IPS-18c (cell line): ENCODE measurements around the gene DGKK.
A peak's percentile ranks its signal among the peaks of the same experiment; 100 is the strongest.

Source experiments
- H3K4me3 ChIP-seq: 2 replicates; pipeline ENCODE4 v1.7.0; 2013; ENCODE audit warnings: low read depth, mild to moderate bottlenecking, low read length, moderate library complexity; ENCODE audit not compliant: insufficient read depth
- H3K9me3 ChIP-seq: one replicate; pipeline ENCODE4 v1.6.1; 2013; ENCODE audit warnings: mild to moderate bottlenecking, low read length, moderate library complexity; ENCODE audit not compliant: control insufficient read depth, insufficient read depth

The DGKK gene, protein sequence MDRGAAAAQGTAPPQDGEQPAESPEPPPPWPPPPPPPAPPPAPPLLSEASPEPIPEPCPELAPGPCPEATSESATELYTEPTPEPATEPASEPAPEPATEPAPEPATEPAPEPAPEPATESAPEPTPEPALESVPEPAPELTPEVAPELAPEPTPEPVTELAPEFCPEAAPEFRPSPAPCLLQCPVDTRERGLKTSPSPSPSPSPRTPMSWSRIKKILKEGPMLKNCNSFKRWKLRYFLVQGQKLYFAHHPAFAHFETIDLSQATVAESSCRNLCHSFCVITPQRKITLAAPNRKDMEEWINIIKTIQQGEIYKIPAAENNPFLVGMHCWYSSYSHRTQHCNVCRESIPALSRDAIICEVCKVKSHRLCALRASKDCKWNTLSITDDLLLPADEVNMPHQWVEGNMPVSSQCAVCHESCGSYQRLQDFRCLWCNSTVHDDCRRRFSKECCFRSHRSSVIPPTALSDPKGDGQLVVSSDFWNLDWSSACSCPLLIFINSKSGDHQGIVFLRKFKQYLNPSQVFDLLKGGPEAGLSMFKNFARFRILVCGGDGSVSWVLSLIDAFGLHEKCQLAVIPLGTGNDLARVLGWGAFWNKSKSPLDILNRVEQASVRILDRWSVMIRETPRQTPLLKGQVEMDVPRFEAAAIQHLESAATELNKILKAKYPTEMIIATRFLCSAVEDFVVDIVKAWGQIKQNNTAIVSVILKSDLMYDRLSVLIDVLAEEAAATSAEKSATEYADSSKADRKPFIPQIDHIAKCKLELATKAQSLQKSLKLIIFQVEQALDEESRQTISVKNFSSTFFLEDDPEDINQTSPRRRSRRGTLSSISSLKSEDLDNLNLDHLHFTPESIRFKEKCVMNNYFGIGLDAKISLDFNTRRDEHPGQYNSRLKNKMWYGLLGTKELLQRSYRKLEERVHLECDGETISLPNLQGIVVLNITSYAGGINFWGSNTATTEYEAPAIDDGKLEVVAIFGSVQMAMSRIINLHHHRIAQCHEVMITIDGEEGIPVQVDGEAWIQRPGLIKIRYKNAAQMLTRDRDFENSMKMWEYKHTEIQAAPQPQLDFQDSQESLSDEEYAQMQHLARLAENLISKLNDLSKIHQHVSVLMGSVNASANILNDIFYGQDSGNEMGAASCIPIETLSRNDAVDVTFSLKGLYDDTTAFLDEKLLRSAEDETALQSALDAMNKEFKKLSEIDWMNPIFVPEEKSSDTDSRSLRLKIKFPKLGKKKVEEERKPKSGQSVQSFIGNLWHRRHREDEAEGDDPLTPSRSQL

GRCh38 chrX:50470103-50471031 is at the start of gene DGKK:
DGKK (minus strand) TSS chrX:50470825; CDS start chrX:50470678, 147 bp downstream.
- H3K9me3 ChIP-seq, result peaks cover 5% of the 10 kb centered on the region
- H3K4me3 ChIP-seq, result peak within 1 kb of the TSS; percentile 41

GRCh38 chrX:50514811-50515210 is 44.2 kb upstream of the DGKK start:
- peaks cover 5% of the 10 kb centered on the region for H3K9me3 ChIP-seq
- H3K4me3 ChIP-seq, result no peak overlapping the region

DNA sequence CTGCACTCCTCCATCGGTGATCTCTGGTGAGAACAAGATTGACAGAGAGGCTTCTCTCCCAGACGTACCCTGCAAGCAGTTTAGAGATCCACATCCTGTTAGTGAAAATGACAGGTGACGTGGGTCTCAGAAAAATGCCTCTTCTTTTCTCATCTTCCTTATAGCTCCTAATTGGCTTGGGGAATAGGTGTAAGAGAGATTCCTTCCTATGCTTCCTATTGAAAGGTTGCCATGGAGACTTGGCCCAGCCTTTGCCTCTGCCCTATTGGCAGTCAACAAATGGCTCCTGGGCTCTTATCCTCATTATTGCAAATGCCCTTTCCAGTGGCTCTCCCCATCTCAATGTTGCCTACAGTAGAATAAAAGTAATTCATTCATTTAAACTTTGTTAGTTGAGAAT is 26.5 kb upstream of the DGKK start:
- H3K9me3 ChIP-seq, result peaks cover 2% of the 10 kb centered on the region

GRCh38 chrX:50495616-50496015 is 25.0 kb upstream of the DGKK start:
- Histone ChIP-seq H3K4me3 (no peak overlapping the region), H3K9me3 (peaks cover 2% of the 10 kb centered on the region)

More for the DNA sequence above, 26.5 kb upstream of the DGKK start:
- no peak overlapping the region for H3K4me3 ChIP-seq

- H3K9me3 ChIP-seq, result peaks cover 4% of the 10 kb centered on the region
- H3K4me3 ChIP-seq, result no peak overlapping the region
These were observed 22.1 kb upstream of the DGKK start for GRCh38 chrX:50492720-50493119.

- peaks cover 2% of the 10 kb centered on the region for H3K9me3 ChIP-seq
- no peak overlapping the region for H3K4me3 ChIP-seq
These were observed 14.0 kb upstream of the DGKK start for GRCh38 chrX:50484662-50485061.

DNA sequence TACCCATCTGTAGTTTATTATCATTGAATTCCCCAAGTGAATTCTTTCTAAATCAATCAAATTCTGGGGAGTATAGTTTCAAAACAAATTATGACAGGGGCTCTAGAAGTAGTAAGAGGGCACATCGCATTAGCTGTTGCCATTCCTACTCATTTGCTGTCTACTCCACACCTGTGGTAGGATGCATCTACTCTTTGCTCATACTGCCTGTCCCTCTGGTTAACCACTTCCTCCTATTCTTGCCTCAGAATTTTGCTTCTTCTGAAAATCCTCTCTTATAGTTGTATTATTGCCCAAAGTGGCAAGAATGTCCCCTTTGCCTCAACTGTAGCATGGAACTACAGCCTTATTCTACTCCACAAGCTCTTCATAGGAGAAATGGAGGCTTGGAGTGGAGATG is 12.7 kb upstream of the DGKK start:
- H3K4me3 ChIP-seq, result no peak overlapping the region
- peaks cover 2% of the 10 kb centered on the region for H3K9me3 ChIP-seq

DNA sequence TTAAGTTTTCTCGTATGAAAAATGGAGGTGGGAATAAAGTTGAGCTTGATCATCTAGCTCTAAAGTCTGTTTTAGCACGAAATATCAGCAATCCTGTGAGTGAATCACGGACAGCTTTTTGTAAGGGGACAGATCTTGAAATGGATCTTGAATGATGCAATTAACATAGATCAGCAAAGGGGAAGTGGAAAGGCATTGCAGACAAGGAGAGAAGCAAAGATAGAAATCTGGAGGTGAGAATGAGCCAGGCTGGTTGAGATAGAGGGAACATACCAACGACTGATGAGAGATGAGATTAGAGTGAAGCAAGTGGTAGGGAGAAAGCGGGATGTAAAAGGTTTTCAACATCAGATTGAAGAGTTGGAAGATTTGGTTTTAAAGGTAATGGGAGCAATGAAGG is 4.6 kb upstream of the DGKK start:
- no peaks in the 10 kb centered on the region for H3K9me3 ChIP-seq
- no peak overlapping the region for H3K4me3 ChIP-seq

- Histone ChIP-seq H3K9me3 (peaks cover 5% of the 10 kb centered on the region), H3K4me3 (peak overlapping the region; percentile 41)
These were observed 765 bp upstream of the DGKK start for GRCh38 chrX:50471390-50471789.

DNA sequence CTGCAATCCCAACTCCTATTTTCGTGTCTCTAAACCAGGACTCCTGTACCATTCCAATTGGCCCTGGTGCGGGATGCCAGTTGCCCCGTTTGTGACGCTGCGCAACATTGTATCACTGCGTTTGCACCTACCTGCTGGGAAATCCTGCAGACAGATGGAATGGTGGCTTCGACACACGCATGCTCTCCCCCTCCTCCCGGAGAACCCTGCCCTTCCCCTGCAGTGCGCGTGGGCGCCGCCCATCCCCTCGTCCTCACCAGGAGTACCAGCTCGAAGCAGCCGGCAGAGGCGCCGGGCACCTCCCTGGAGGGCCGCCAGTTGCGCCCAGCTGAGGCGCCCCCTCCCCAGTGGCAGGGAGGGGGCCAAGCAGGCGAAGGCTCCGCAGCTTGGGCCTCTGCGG is 1.4 kb downstream of the DGKK start:
- Histone ChIP-seq H3K4me3 (peak overlapping the region; percentile 38), H3K9me3 (peaks cover 5% of the 10 kb centered on the region)

- H3K4me3 ChIP-seq, result no peak overlapping the region
These were observed 11.0 kb downstream of the DGKK start for GRCh38 chrX:50459615-50460014.

GRCh38 chrX:50458483-50458882 is 12.1 kb downstream of the DGKK start:
- H3K9me3 ChIP-seq, result peaks cover 2% of the 10 kb centered on the region
- H3K4me3 ChIP-seq, result no peak overlapping the region

More at GRCh38 chrX:50459615-50460014, 11.0 kb downstream of the DGKK start:
- peaks cover 2% of the 10 kb centered on the region for H3K9me3 ChIP-seq

DNA sequence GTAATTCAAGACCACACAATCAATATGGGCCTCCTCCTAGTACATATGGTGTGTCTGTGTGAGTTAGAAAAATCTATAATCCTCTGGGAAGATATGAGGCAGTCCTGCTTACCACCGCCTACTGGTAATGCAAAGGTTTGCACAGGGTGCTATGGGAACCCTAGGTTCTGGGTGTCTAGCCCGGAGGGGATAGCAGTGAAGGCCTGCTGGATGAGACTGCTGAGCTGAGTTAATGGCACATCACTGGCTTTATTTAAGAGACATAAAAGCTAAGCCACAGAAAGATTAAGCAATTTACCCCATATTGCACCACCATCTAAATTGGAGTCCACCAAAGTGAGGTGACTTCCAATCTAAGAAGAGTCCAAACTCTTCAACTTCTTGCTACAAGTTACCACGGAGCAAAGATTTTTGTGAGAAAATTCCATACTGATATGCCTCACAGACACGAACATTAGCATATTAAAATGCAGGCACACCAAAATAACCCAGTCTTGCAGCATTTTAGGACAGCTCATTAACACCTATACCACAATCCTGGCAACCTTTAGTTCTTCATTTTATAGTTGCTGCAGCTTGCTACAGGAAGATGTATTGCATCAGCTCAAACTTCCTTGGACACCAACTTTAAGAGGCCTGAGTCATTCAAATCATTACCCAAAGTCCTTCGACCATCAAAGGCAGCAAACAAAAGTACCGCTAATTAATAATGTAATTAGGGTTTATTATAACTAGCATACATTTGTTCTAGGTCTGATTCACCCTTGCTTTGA is 13.7 kb downstream of the DGKK start:
- Histone ChIP-seq H3K4me3 (no peak overlapping the region; the same call in 1 of the 2 replicates), H3K9me3 (peaks cover 4% of the 10 kb centered on the region)

- Histone ChIP-seq H3K9me3 (peaks cover 2% of the 10 kb centered on the region), H3K4me3 (no peak overlapping the region)
These were observed 17.8 kb downstream of the DGKK start for GRCh38 chrX:50452782-50453181.

DNA sequence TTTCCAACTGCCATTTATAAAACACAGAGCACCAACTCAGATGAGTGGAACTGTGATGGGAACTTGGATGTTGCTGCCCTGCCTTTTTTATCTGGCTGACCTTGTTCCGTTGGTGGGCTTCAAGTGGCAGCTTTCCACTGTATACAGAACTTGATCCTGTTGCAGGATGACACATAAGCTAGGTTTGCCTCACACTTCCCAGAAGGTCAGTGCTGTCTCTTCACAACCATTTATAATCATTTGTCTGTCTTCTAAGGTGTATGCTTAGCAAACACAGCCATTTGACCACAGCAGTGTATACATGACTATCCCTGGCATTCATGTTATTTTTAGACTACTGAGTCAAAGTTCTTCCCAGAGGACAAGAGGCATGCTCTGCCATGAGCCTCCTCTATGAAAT is 20.3 kb downstream of the DGKK start:
- peaks cover 2% of the 10 kb centered on the region for H3K9me3 ChIP-seq
- no peak overlapping the region for H3K4me3 ChIP-seq

DNA sequence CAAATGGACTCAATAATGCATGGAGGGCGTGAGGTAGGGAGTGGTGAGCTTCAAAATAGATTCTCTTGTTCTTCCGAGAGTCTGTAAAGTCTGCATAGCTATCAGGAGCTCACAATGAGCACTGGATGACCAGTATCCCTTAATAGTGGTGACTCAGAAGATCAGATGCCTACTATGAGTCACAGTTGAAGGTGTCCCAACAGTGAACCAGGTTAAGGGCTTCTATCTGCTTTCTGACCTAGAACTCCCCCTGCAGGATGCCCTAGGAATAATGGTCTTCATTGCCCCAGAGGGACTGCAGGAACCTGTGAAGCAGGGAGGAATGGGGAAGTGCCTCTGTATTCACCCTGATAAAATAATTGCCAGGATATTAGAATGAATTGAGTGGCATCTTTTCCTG is 22.1 kb downstream of the DGKK start:
- Histone ChIP-seq H3K4me3 (no peak overlapping the region), H3K9me3 (peaks cover 2% of the 10 kb centered on the region)
